CD4-positive, alpha-beta T cell (primary cell): ENCODE data around the gene MTM1. TPM values are rescaled to one million over a fixed set of nuclear protein-coding genes. Genes with fewer than 3 reads are reported as not detected.

Source experiments
- ATAC-seq: fragments of 200-7000 bp; cut with Tn5 transposase; one replicate; pipeline ENCODE4 v1.10.0; 2022; ENCODE audit warnings: mild to moderate bottlenecking; ENCODE audit not compliant: poor library complexity
- CTCF ChIA-PET: fragments of 350-600 bp; sonication (Branson Sonifier 250); formaldehyde crosslinking; loops from one replicate; lab custom pipeline; 2021; ENCODE audit warnings: antibody characterized with exemption, inconsistent platforms; lab: Charles Lee
- POLR2A ChIA-PET: fragments of 350-600 bp; sonication (Branson Sonifier 250); formaldehyde crosslinking; loops from one replicate; lab custom pipeline; 2021; ENCODE audit warnings: antibody characterized with exemption, inconsistent platforms; lab: Charles Lee
- DNase-seq, 14 experiments: peaks; one replicate each; pipeline ENCODE4 v3.0.0-alpha.2; 2013 to 2020; ENCODE audit warnings: mixed read lengths in 2 of 14
- H3K27ac ChIP-seq, 2 donors: one replicate each; pipeline versions ENCODE4 v1.5.1 to v1.7.0; 2013; ENCODE audit warnings: low read length in 2 of 2, low read depth in 1 of 2, mild to moderate bottlenecking in 1 of 2
- H3K27me3 ChIP-seq, 2 experiments: 1 replicate in 1 of 2; 2 replicates in 1 of 2; pipeline versions ENCODE4 v1.6.1 to v1.7.0; 2013; ENCODE audit warnings: low read length in 2 of 2, control low read depth in 1 of 2, mild to moderate bottlenecking in 1 of 2, moderate library complexity in 1 of 2; ENCODE audit not compliant: insufficient read depth in 2 of 2, control insufficient read depth in 1 of 2
- H3K36me3 ChIP-seq: one replicate; pipeline ENCODE4 v1.6.1; 2013; ENCODE audit warnings: low read length, control low read depth; ENCODE audit not compliant: insufficient read depth
- H3K4me1 ChIP-seq: one replicate; pipeline ENCODE4 v1.6.1; 2013; ENCODE audit warnings: low read length, control low read depth; ENCODE audit not compliant: insufficient read depth
- H3K4me3 ChIP-seq: one replicate; pipeline ENCODE4 v1.5.1; 2013; ENCODE audit warnings: mild to moderate bottlenecking, low read length, moderate library complexity
- H3K9me3 ChIP-seq, 2 experiments: 1 replicate in 1 of 2; 2 replicates in 1 of 2; pipeline versions ENCODE4 v1.6.1 to v1.7.0; 2013; ENCODE audit warnings: low read length in 2 of 2, mild to moderate bottlenecking in 2 of 2, control low read depth in 1 of 2, moderate library complexity in 1 of 2; ENCODE audit not compliant: control insufficient read depth in 1 of 2, insufficient read depth in 1 of 2
- H3K27ac Mint-ChIP-seq: one replicate; pipeline ENCODE4 v1.8.0; 2020; ENCODE audit warnings: mixed read lengths
- H3K27me3 Mint-ChIP-seq: one replicate; pipeline ENCODE4 v1.8.0; 2021; ENCODE audit warnings: mixed read lengths
- H3K36me3 Mint-ChIP-seq: one replicate; pipeline ENCODE4 v1.8.0; 2021; ENCODE audit warnings: low read depth, mixed read lengths
- H3K4me1 Mint-ChIP-seq: one replicate; pipeline ENCODE4 v1.8.0; 2021; ENCODE audit warnings: low read depth, mixed read lengths
- H3K4me3 Mint-ChIP-seq: one replicate; pipeline ENCODE4 v1.8.0; 2020; ENCODE audit warnings: mild to moderate bottlenecking, mixed read lengths
- H3K9me3 Mint-ChIP-seq: one replicate; pipeline ENCODE4 v1.8.0; 2020; ENCODE audit warnings: mixed read lengths
- intact Hi-C, 2 experiments: fragments of 100-400 bp; cut with DNase I in 1 of 2; cut with micrococcal nuclease in 1 of 2; formaldehyde crosslinking; loops; one replicate each; pipeline versions ENCODE4 v1.15.1 to v1.9.0; 2023 to 2025; cut with DNase I, micrococcal nuclease
- total RNA-seq, 174 experiments: library from RNA in 2 of 174; stranded (reverse) in 2 of 174; gene quantifications; one replicate each; pipeline ENCODE4 v1.2.3 and lab custom pipeline; 2021 to 2026
- TF ChIP-seq, protein P1 (sequence below): fragments of 200-600 bp; IDR thresholded peaks from one replicate; pipeline ENCODE4 v1.8.0; 2022; ENCODE audit warnings: antibody characterized with exemption, mild to moderate bottlenecking

MTM1 gene
- total RNA-seq, 2 experiments from 2014 or later = 20.6 to 26.9 TPM

DNA sequence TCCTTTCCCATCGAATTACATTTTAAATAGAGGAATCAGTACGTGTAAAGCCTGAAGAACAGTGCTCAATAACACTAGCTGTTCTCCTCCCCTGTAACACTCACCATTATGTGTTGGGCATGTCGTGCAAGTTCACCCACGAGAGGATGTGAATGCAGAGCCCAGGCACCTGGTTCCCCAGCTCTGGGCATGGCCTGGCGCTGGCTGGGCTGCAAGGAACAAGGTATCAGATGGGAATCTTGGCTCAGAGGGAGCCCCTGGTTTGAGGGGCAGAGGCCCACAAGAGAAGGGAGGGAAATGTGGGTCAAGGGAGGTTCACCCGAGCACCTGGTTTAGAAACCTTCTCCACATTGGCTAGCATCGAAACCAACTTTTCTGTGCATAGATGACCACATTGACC lies 41.7 kb upstream of the MTM1 start:
- H3K27me3 ChIP-seq = no peaks in the 10 kb centered on the region
- no peak overlapping the region for H3K27ac Mint-ChIP-seq
- no peak for DNase-seq
- POLR2A ChIA-PET = no interaction called here
- H3K4me1 ChIP-seq = no peaks in the 10 kb centered on the region
- ATAC-seq = no peak
- H3K9me3 Mint-ChIP-seq = no peaks in the 10 kb centered on the region
- H3K27me3 Mint-ChIP-seq = no peaks in the 10 kb centered on the region
- TF ChIP-seq, protein P1, sequence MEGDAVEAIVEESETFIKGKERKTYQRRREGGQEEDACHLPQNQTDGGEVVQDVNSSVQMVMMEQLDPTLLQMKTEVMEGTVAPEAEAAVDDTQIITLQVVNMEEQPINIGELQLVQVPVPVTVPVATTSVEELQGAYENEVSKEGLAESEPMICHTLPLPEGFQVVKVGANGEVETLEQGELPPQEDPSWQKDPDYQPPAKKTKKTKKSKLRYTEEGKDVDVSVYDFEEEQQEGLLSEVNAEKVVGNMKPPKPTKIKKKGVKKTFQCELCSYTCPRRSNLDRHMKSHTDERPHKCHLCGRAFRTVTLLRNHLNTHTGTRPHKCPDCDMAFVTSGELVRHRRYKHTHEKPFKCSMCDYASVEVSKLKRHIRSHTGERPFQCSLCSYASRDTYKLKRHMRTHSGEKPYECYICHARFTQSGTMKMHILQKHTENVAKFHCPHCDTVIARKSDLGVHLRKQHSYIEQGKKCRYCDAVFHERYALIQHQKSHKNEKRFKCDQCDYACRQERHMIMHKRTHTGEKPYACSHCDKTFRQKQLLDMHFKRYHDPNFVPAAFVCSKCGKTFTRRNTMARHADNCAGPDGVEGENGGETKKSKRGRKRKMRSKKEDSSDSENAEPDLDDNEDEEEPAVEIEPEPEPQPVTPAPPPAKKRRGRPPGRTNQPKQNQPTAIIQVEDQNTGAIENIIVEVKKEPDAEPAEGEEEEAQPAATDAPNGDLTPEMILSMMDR = no peak
- no peaks in the 10 kb centered on the region for H3K36me3 ChIP-seq
- CTCF ChIA-PET = no interaction called here
- no peak overlapping the region for H3K4me3 ChIP-seq
- no peak overlapping the region for H3K4me3 Mint-ChIP-seq
- H3K36me3 Mint-ChIP-seq = no peaks in the 10 kb centered on the region
- H3K4me1 Mint-ChIP-seq = no peaks in the 10 kb centered on the region
- no peak overlapping the region for H3K27ac ChIP-seq
- intact Hi-C loops = no loop called here
- H3K9me3 ChIP-seq = no peaks in the 10 kb centered on the region

DNA sequence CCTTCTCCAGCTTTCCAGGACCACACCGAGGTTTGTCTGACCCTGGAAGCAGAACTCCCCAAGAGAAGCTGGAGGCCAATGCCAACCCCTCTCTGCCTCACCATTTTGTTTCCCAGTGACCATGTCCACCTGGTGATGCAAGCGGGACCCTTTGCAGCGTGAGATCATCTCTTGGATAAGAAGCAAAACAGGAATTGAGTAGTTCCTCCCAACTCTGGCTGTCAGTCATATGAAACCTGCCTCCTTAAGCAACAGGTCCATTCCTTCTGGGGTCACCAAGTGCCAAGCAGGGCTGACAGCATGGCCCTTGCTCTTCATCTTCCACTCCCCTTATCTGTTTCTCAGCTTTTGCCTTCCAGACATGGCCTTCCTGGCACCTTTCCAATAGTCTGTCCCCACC lies 41.3 kb upstream of the MTM1 start:
- ChIA-PET POLR2A (no interaction called here), CTCF (no interaction called here)
- Histone ChIP-seq H3K4me1 (no peaks in the 10 kb centered on the region), H3K27ac (no peak overlapping the region), H3K4me3 (no peak overlapping the region), H3K27me3 (no peaks in the 10 kb centered on the region), H3K36me3 (no peaks in the 10 kb centered on the region), H3K9me3 (no peaks in the 10 kb centered on the region)
- Mint-ChIP-seq H3K4me1 (no peaks in the 10 kb centered on the region), H3K27me3 (no peaks in the 10 kb centered on the region), H3K27ac (no peak overlapping the region), H3K4me3 (no peak overlapping the region), H3K9me3 (no peaks in the 10 kb centered on the region), H3K36me3 (no peaks in the 10 kb centered on the region)
- intact Hi-C loops = no loop called here
- TF ChIP-seq, protein P1 = no peak
- ATAC-seq (no peak), DNase-seq (no peak)

DNA sequence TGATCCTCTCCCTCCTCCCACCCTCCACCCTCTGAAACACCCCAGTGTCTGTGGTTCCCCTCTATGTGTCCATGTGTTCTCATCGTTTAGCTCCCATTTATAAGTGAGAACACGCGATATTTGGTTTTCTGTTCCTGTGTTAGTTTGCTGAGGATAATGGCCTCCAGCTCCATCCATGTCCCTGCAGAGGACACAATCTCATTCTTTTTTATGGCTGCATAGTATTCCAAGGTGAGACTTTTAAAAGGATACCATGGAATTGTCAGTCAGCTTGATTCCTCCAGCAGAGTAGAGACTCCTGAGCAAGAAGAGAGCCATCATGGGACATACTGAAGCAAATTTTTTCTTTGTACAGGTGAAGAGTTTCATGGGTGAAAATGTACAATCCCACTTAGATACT lies 38.8 kb upstream of the MTM1 start:
- no peak overlapping the region for H3K4me3 Mint-ChIP-seq
- Histone ChIP-seq H3K27ac (no peak overlapping the region), H3K4me3 (no peak overlapping the region), H3K27me3 (no peaks in the 10 kb centered on the region), H3K9me3 (no peaks in the 10 kb centered on the region), H3K36me3 (no peaks in the 10 kb centered on the region), H3K4me1 (no peaks in the 10 kb centered on the region)
- intact Hi-C loops = no loop called here
- DNase-seq = no peak
- H3K9me3 Mint-ChIP-seq = peaks cover 5% of the 10 kb centered on the region
- CTCF ChIA-PET = no interaction called here
- H3K36me3 Mint-ChIP-seq = no peaks in the 10 kb centered on the region
- no peaks in the 10 kb centered on the region for H3K27me3 Mint-ChIP-seq
- TF ChIP-seq, protein P1 = no peak
- ATAC-seq = no peak
- POLR2A ChIA-PET = no interaction called here
- H3K4me1 Mint-ChIP-seq = no peaks in the 10 kb centered on the region
- H3K27ac Mint-ChIP-seq = no peak overlapping the region
